Brain microvascular endothelial cell (primary cell): ENCODE measurements around the gene LCT.
A peak's percentile ranks its signal among the peaks of the same experiment; 100 is the strongest.
"Not testable (repeated sequence)": the region's sequence is repeated elsewhere in the genome, so short reads cannot be mapped to it uniquely, and the experiment has no call there.

Experiments
- DNase-seq: peaks from one replicate; pipeline ENCODE4 v3.0.0-alpha.2; 2020
- H3K27ac ChIP-seq: fragments of 250-450 bp; sonication (Bioruptor Pico); 2 replicates; pipeline ENCODE4 v1.5.1; 2020; ENCODE audit warnings: mild to moderate bottlenecking, moderate library complexity
- H3K27me3 ChIP-seq: fragments of 250-450 bp; sonication (Bioruptor Pico); replicated peaks from 2 replicates; pipeline ENCODE4 v1.5.1; 2020; ENCODE audit warnings: mild to moderate bottlenecking
- H3K36me3 ChIP-seq: fragments of 250-450 bp; sonication (Bioruptor Pico); replicated peaks from 2 replicates; pipeline ENCODE4 v1.5.1; 2020; ENCODE audit warnings: mild to moderate bottlenecking
- H3K4me3 ChIP-seq: 2 replicates; pipeline ENCODE4 v1.5.1; 2011; ENCODE audit warnings: low read depth, mild to moderate bottlenecking, control low read depth, low read length, moderate library complexity
- CTCF ChIP-seq: IDR thresholded peaks from 2 replicates; pipeline ENCODE4 v1.5.1; 2011; ENCODE audit warnings: low read depth, mild to moderate bottlenecking, moderate library complexity, low read length, control low read depth, inconsistent platforms; ENCODE audit errors: missing control alignments
- in situ Hi-C: cut with HindIII; loops from 2 replicates; pipeline ENCODE4 v1.10.0; 2017; ENCODE audit warnings: low sequenced_read_pairs, low pct_ligation_motif_present

LCT gene

DNA sequence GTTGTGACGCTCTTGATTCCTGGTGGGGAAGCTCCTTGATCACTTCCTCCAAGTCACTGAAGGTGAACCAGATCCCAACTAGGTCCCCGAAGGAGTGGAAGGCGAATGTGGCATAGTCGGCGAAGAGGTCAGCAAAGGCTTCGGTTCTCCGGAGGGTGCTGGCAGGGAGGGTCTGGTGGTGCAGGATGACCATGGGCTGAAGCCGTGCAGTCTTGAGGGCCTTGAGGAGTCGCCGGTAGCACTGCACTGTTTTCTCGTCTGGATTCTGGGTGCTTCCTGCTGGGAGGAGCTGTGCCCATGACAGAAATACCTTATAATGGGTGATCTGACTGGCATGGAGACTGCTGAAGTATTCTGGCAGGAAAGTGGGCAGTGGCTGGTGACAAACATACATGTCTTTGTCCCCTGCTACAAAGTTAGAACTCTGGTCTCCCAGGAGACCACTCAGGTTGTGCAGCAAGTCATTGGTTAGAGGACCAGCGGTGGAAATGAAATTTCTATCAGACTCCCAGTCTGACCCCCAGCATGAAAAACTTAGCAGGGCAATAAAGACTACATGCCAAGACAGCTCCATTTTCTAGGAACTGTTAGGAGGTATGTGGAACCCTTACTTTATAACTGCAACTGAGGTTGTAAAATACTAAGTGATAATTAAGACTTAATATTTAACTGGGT lies at the start of gene LCT:
LCT (minus strand) TSS at position 589 of the 675 bp plus-strand sequence; CDS start at position 574, 15 bp downstream.
- in situ Hi-C loops, result no loop called here
- Histone ChIP-seq H3K36me3 (no peaks in the 10 kb centered on the region), H3K27ac (no peak within 1 kb of the TSS), H3K27me3 (no peaks in the 10 kb centered on the region), H3K4me3 (no peak within 1 kb of the TSS)
- TF ChIP-seq CTCF, result no peak
- DNase-seq, result no peak

GRCh38 chr2:135885709-135886108 lies 48.7 kb upstream of the LCT start:
- Histone ChIP-seq H3K27ac (no peak overlapping the region), H3K27me3 (no peaks in the 10 kb centered on the region), H3K36me3 (no peaks in the 10 kb centered on the region), H3K4me3 (no peak overlapping the region)
- in situ Hi-C loops, result no loop called here
- DNase-seq, result no peak
- no peak for TF ChIP-seq CTCF

DNA sequence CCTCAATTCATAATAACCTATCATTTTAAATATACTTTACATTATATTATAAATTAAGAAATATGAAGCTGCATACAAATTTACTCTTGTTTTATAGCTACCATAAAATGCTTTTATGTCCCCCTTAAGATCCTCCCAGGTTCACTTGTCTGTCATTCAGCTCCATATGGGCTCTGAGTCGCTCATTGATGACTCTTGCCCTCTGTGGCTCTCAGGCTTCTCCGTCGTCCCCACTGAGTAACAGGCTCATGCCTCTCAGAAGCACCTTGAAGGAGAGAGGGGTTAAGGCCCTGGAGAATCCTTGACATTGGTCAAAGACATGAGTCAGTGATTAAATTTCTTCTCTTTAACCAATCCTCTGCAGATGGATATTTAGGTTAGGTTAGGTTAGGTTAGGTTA lies 45.4 kb upstream of the LCT start:
- no peak overlapping the region for H3K27ac ChIP-seq
- no peaks in the 10 kb centered on the region for H3K27me3 ChIP-seq
- no peak for TF ChIP-seq CTCF
- no peak for DNase-seq
- in situ Hi-C loops, result no loop called here
- no peak overlapping the region for H3K4me3 ChIP-seq
- H3K36me3 ChIP-seq, result no peaks in the 10 kb centered on the region

DNA sequence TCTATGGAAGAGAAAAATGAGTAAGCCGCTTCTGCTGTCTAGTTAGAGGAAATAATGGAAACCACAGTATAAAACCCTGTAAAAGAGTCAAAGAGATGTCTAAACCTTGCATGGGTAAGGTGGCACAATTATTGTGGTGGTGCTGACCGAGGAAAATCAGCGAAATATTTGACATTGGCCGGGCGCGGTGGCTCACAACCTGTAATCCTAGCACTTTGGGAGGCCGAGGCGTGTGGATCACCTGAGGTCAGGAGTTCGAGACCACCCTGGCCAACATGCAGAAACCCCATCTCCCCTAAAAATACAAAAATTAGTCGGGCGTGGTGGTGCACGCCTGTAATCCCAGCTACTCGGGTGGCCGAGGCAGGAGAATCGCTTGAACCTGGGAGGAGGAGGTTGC lies 39.8 kb upstream of the LCT start:
- not testable (repeated sequence) for H3K36me3 ChIP-seq

GRCh38 chr2:135876066-135876711 lies 39.2 kb upstream of the LCT start, which contains the start of gene MCM6:
Gene MCM6 (minus strand): TSS chr2:135876443. CDS start chr2:135876365, 78 bp downstream.
- peak; percentile 99 for DNase-seq
- Histone ChIP-seq H3K36me3 (no peaks in the 10 kb centered on the region), H3K27me3 (no peaks in the 10 kb centered on the region), H3K4me3 (peak within 1 kb of the TSS; percentile 75), H3K27ac (peak within 1 kb of the TSS; percentile 73)
- in situ Hi-C loops, result no loop called here
- no peak for TF ChIP-seq CTCF

More for the DNA sequence above, 39.8 kb upstream of the LCT start:
- peak overlapping the region; percentile 75 for H3K4me3 ChIP-seq
- H3K27me3 ChIP-seq, H3K27ac ChIP-seq, in situ Hi-C loops, DNase-seq: not testable (repeated sequence)

- in situ Hi-C loops, result no loop called here
- peak overlapping the region; percentile 73 for H3K27ac ChIP-seq
- DNase-seq, result peak; percentile 60
- no peaks in the 10 kb centered on the region for H3K27me3 ChIP-seq
- H3K36me3 ChIP-seq, result no peaks in the 10 kb centered on the region
- no peak for TF ChIP-seq CTCF
- H3K4me3 ChIP-seq, result peak overlapping the region; percentile 75
Measured at GRCh38 chr2:135875491-135876065, 38.6 kb upstream of the LCT start.
